Heart right ventricle (tissue), 16 donors: Measurements from ENCODE around the gene UNC119. TPM values are rescaled to one million over a fixed set of nuclear protein-coding genes. Genes with fewer than 3 reads are reported as not detected.

Experiments used
- ATAC-seq, 8 donors: fragments of 200-7000 bp; cut with Tn5 transposase; one replicate each; pipeline ENCODE4 v1.9.1; 2020; ENCODE audit warnings: mild to moderate bottlenecking in 8 of 8, moderate library complexity in 8 of 8, moderate number of reproducible peaks in 1 of 8
- DNase-seq, 2 donors: peaks; one replicate each; pipeline ENCODE4 v3.0.0-alpha.2; 2020
- H3K27ac ChIP-seq, 10 donors: fragments of 200-600 bp; sonication (generic) in 2 of 10; one replicate each; pipeline versions ENCODE4 v1.5.0 to v1.8.0; 2020 to 2022; ENCODE audit warnings: mild to moderate bottlenecking in 3 of 10
- H3K27me3 ChIP-seq, 7 donors: fragments of 200-600 bp; one replicate each; pipeline ENCODE4 v1.8.0; 2021 to 2022; ENCODE audit warnings: mild to moderate bottlenecking in 2 of 7
- H3K36me3 ChIP-seq, 9 donors: fragments of 200-600 bp; sonication (generic) in 1 of 9; one replicate each; pipeline versions ENCODE4 v1.5.0 to v1.8.0; 2020 to 2022; ENCODE audit warnings: mild to moderate bottlenecking in 2 of 9
- H3K4me1 ChIP-seq, 9 donors: fragments of 200-600 bp; sonication (generic) in 1 of 9; one replicate each; pipeline versions ENCODE4 v1.5.0 to v1.8.0; 2020 to 2022; ENCODE audit warnings: mild to moderate bottlenecking in 4 of 9
- H3K4me3 ChIP-seq, 10 donors: fragments of 200-600 bp; sonication (generic) in 2 of 10; one replicate each; pipeline versions ENCODE4 v1.5.0 to v1.8.0; 2020 to 2022; ENCODE audit warnings: mild to moderate bottlenecking in 7 of 10, moderate library complexity in 2 of 10
- H3K9me3 ChIP-seq, 11 donors: fragments of 200-600 bp in 10 of 11; sonication (generic) in 2 of 11; one replicate each; pipeline versions ENCODE4 v1.5.0 to v1.8.0; 2013 to 2022; ENCODE audit warnings: mild to moderate bottlenecking in 2 of 11, control low read depth in 1 of 11, moderate library complexity in 1 of 11
- CTCF ChIP-seq, 9 donors: fragments of 200-600 bp; sonication (generic) in 2 of 9; IDR thresholded peaks; one replicate each; pipeline versions ENCODE4 v1.5.0 to v1.8.0; 2021 to 2022; ENCODE audit warnings: antibody characterized with exemption in 9 of 9, mild to moderate bottlenecking in 5 of 9, moderate library complexity in 1 of 9
- WGBS, 2 donors: extraction: QIAGEN DNeasy Blood & Tissue Kit; methylation state at CpG; one replicate each; pipeline ENCODE4 v1.1.7; 2013; ENCODE audit warnings: inconsistent platforms in 1 of 2; 5-methylcytosine and 5-hydroxymethylcytosine counted together
- intact Hi-C, 10 donors: fragments of 100-400 bp; cut with DNase I; formaldehyde crosslinking; loops; one replicate each; pipeline versions ENCODE4 v1.11.1 to v1.14.2; 2022
- polyA plus RNA-seq, 2 donors: library from polyadenylated mRNA; stranded (reverse); fragments of 200-250 nt; gene quantifications; one replicate each; pipeline ENCODE4 v1.2.3, GENCODE V29; 2013
- total RNA-seq, 10 donors: library from RNA; stranded (reverse); fragmentation: NEBNext Ultra II Directional in 3 of 10; extraction: Animal tissue kit (Norgen Biotek cat#: 25700) in 3 of 10; gene quantifications; one replicate each; pipeline versions ENCODE4 v1.2.1 to v1.2.4, GENCODE V29; 2021 to 2023
- donor health status: Arrhythmogenic right ventricular cardiomyopathy.
- donor health status: ischemic (EF 13 %, LVEDD 7.1; RV severe dilation, severe dysfunction).
- donor health status: healthy with polysubstance abuse.
- donor health status: DM: no; HTN: yes; CAD: no.
- donor health status: DM: no; HTN: no; CAD: no.
- donor health status: ischemic (EF 25% LVEDD 6.9; RV normal size, moderate dysfunction).
- donor health status: ischemic (EF 25% LVEDD 5.7; RV mildly dilated, moderate dysfunction).
- donor health status: healthy.
- donor health status: DM: yes; HTN: yes; CAD: no.
- donor health status: Ischemic cardiomyopathy.
- donor health status: ischemic (EF 35%, LVEDD 5.7; RV mildly dilated, moderate dysfunction).
- donor health status: nonischemic (EF 11% LVEDD 7.7; RV severe dilation, severe dysfunction).
- donor health status: DM: yes; HTN: yes; CAD: no.
- donor health status: PGD.
- donor health status: ischemic (EF 29% LVEDD 5.4; RV normal size, mild dysfunction).
- donor health status: nonischemic (EF 23%, LVEDD 6.1; RV moderate dilation, normal function).

The UNC119 gene
- total and polyA plus RNA-seq, 12 donors: 10.6 to 23.8 (median 21.0) TPM

DNA sequence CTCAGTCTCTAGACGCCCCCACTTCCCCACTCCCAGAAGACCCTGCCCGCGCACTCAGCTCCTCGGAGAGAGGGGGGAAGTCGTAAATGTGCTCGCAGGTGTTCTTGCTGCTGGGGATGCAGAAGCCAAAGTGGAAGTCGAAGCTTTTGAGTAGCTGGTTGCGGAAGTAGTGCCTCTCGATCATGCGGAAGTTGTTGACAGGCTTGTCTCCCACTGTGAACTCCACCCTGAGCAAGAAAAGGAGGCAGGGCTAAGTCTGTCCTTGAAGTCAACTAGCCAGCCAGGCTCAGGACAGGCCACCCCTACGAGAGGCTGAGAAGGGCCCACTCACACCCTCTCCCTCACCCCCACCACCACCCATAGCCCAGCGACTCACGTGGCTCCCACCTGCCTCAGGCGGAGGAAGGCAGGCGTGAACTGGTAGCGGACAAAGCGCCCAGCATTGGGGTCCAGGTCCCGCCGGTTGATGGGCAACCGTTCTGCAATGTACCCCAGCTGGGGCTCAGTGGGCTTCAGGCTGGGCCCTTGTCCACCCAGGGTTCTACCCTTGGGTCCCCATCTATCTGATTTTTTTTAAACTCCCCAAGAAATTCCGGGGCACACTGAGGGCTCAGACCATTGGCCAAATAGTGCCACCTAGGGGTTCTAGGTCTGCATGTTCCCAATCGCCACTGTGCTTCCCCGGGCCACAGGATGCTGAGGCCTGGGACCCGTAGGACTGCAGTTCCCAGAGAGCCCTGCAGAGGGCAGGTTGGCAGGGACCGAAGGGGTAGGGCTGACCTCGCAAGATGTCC lies 4.6 kb downstream of the UNC119 start:
- peak overlapping the region in 1 of 10 donors; percentile 85 for H3K27ac ChIP-seq
- peak overlapping the region in 1 of 10 donors; percentile 26 for H3K4me3 ChIP-seq
- DNase-seq (peak; percentile 73 to 79), ATAC-seq (peak in 7 of 8 donors; percentile 44 to 79 (median 63))
- peak; percentile 80 to 98 (median 88) for TF ChIP-seq CTCF (IDR thresholded peaks at IDR 0.05)
- H3K27me3 ChIP-seq: no peaks in the 10 kb centered on the region
- 70 to 73% methylated on average over 26 of the region's 26 CpGs for WGBS, 2 donors
- H3K9me3 ChIP-seq: no peaks in the 10 kb centered on the region
- intact Hi-C loops: loop anchor here in 4 of 10 donors (5.0 kb wide), 1 partner anchor 64 kb away; the partner anchor contains the start of gene RSKR (in 4 of the 4)
- peaks cover 0 to 48% (median 21%) of the 10 kb centered on the region in 9 donors for H3K4me1 ChIP-seq
- H3K36me3 ChIP-seq: peaks cover 0 to 18% (median 0%) of the 10 kb centered on the region in 9 donors

- H3K4me1 ChIP-seq: peaks cover 0 to 47% (median 18%) of the 10 kb centered on the region in 9 donors
- no peak for ATAC-seq
- peak overlapping the region in 1 of 10 donors; percentile 85 for H3K27ac ChIP-seq
- no peak overlapping the region for H3K4me3 ChIP-seq
- intact Hi-C loops: loop anchor here in 4 of 10 donors (5.0 kb wide), 1 partner anchor 65 kb away; the partner anchor contains the start of gene RSKR (in 4 of the 4)
- 91% methylated on average over 14 of the region's 14 CpGs for WGBS, 2 donors
- H3K36me3 ChIP-seq: peaks cover 0 to 18% (median 0%) of the 10 kb centered on the region in 9 donors
- no peak for DNase-seq
- H3K9me3 ChIP-seq: no peaks in the 10 kb centered on the region
- no peaks in the 10 kb centered on the region for H3K27me3 ChIP-seq
- TF ChIP-seq CTCF (IDR thresholded peaks at IDR 0.05): no peak
Observed at GRCh38 chr17:28547096-28547622, 5.3 kb downstream of the UNC119 start.

GRCh38 chr17:28545787-28546415 lies 6.5 kb downstream of the UNC119 start:
- DNase-seq (no peak), ATAC-seq (no peak)
- TF ChIP-seq CTCF (IDR thresholded peaks at IDR 0.05): no peak
- Histone ChIP-seq H3K4me3 (no peak overlapping the region), H3K36me3 (peaks cover 0 to 18% (median 0%) of the 10 kb centered on the region in 9 donors), H3K27ac (no peak overlapping the region), H3K9me3 (no peaks in the 10 kb centered on the region), H3K4me1 (peaks cover 0 to 35% (median 7%) of the 10 kb centered on the region in 9 donors), H3K27me3 (no peaks in the 10 kb centered on the region)
- intact Hi-C loops: loop anchor here in 4 of 10 donors (5.0 kb wide), 1 partner anchor 66 kb away; the partner anchor contains the start of gene RSKR (in 4 of the 4)
- 72 to 73% methylated on average over 6 of the region's 6 CpGs for WGBS, 2 donors

DNA sequence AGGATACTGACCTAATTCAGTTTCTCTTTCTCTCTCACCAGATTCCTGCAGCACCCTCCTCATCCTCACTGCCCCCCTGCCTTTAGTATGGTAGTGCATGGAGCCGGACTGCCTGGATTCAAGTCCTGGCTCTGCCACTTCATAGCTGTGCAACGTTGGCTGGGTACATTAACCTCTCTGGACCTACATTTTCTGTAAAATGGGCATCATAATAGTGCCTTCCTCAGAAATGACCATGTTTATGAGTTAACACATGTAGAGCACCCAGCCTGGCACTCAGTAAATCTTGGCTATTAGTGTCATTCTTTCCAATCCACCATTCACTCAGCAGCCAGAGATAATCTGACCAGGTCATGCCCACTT lies 7.3 kb downstream of the UNC119 start:
- H3K4me1 ChIP-seq: peaks cover 0 to 27% (median 5%) of the 10 kb centered on the region in 9 donors
- no peak overlapping the region for H3K27ac ChIP-seq
- H3K4me3 ChIP-seq: no peak overlapping the region
- WGBS, 2 donors: 83 to 88% methylated on average over 2 of the region's 2 CpGs
- no peak for TF ChIP-seq CTCF (IDR thresholded peaks at IDR 0.05)
- intact Hi-C loops: loop anchor here in 4 of 10 donors (5.0 kb wide), 1 partner anchor 67 kb away; the partner anchor contains the start of gene RSKR (in 4 of the 4)
- H3K9me3 ChIP-seq: no peaks in the 10 kb centered on the region
- no peaks in the 10 kb centered on the region for H3K27me3 ChIP-seq
- peaks cover 0 to 18% (median 0%) of the 10 kb centered on the region in 9 donors for H3K36me3 ChIP-seq
- DNase-seq: no peak
- no peak for ATAC-seq
